Psoas muscle (tissue), 8 donors: ENCODE results near the gene KRTCAP3. TPM values are rescaled to one million over a fixed set of nuclear protein-coding genes. Genes with fewer than 3 reads are reported as not detected.

ENCODE experiments used
- ATAC-seq, 4 donors: fragments of 200-7000 bp; cut with Tn5 transposase; one replicate each; pipeline ENCODE4 v1.9.1; 2020; ENCODE audit warnings: moderate library complexity in 3 of 4, mild to moderate bottlenecking in 2 of 4
- DNase-seq, 2 donors: peaks; one replicate each; pipeline ENCODE4 v3.0.0-alpha.2; 2020
- H3K27ac ChIP-seq: fragments of 200-600 bp; one replicate; pipeline ENCODE4 v1.8.0; 2022
- H3K27me3 ChIP-seq, 3 donors: fragments of 200-600 bp in 1 of 3; one replicate each; pipeline versions ENCODE4 v1.6.1 to v1.8.0; 2013 to 2022; ENCODE audit warnings: low read length in 2 of 3, mild to moderate bottlenecking in 2 of 3, moderate library complexity in 1 of 3; ENCODE audit not compliant: insufficient read depth in 3 of 3
- H3K36me3 ChIP-seq, 2 donors: fragments of 200-600 bp in 1 of 2; one replicate each; pipeline versions ENCODE4 v1.6.1 to v1.8.0; 2013 to 2022; ENCODE audit warnings: low read depth in 1 of 2, mild to moderate bottlenecking in 1 of 2, moderate library complexity in 1 of 2; ENCODE audit not compliant: insufficient read depth in 1 of 2
- H3K4me1 ChIP-seq: fragments of 200-600 bp; one replicate; pipeline ENCODE4 v1.8.0; 2022
- H3K4me3 ChIP-seq: fragments of 200-600 bp; one replicate; pipeline ENCODE4 v1.8.0; 2022; ENCODE audit warnings: mild to moderate bottlenecking
- H3K9me3 ChIP-seq: fragments of 200-600 bp; one replicate; pipeline ENCODE4 v1.8.0; 2022
- CTCF ChIP-seq: fragments of 200-600 bp; IDR thresholded peaks from one replicate; pipeline ENCODE4 v1.8.0; 2022; ENCODE audit warnings: antibody characterized with exemption
- WGBS, 3 donors: extraction: QIAGEN DNeasy Blood & Tissue Kit; methylation state at CpG; one replicate each; pipeline versions ENCODE4 v1.1.6 to v1.1.7; 2013; 5-methylcytosine and 5-hydroxymethylcytosine counted together
- intact Hi-C, 2 donors: fragments of 100-400 bp; cut with DNase I; formaldehyde crosslinking; loops; one replicate each; pipeline versions ENCODE4 v1.11.0 to v1.14.2; 2022
- polyA plus RNA-seq, 3 donors: library from polyadenylated mRNA; stranded (reverse); fragments of 200-250 nt; gene quantifications; one replicate each; pipeline ENCODE4 v1.2.3, GENCODE V29; 2013
- total RNA-seq, 4 donors: library from RNA; stranded (reverse); fragmentation: NEBNext Ultra II Directional in 2 of 4; extraction: Animal tissue kit (Norgen Biotek cat#: 25700) in 2 of 4; gene quantifications; one replicate each; pipeline versions ENCODE4 v1.2.1 to v1.2.4, GENCODE V29; 2021 to 2023
- donor health status: healthy with polysubstance abuse.
- donor health status: DM: no; HTN: no; CAD: no; lungs with moderate emphysema.
- donor health status: Bipolar disorder and iron deficiency.
- donor health status: healthy.
- donor health status: DM: yes; HTN: yes; CAD: no.
- donor health status: DM: no; HTN: no; CAD: no.
- donor health status: DM: no; HTN: no; CAD: no.
- donor health status: DM: yes; HTN: yes; CAD: no.

KRTCAP3 gene
- total and polyA plus RNA-seq, 7 donors = 0.26 to 2.2 (median 1.6) TPM; not detected in 1

GRCh38 chr2:27446057-27446456 lies 3.9 kb downstream of the KRTCAP3 start:
- DNase-seq (no peak), ATAC-seq (no peak)
- H3K36me3 ChIP-seq = peaks cover 10 to 78% of the 10 kb centered on the region in 2 donors
- H3K27me3 ChIP-seq = no peaks in the 10 kb centered on the region
- TF ChIP-seq CTCF = no peak
- H3K27ac ChIP-seq = no peak overlapping the region
- H3K4me1 ChIP-seq = peaks cover 15% of the 10 kb centered on the region
- 62 to 80% (median 77%) methylated on average over 3 of the region's 3 CpGs for WGBS, 3 donors
- no peak overlapping the region for H3K4me3 ChIP-seq
- intact Hi-C loops = no loop called here
- no peaks in the 10 kb centered on the region for H3K9me3 ChIP-seq

- 60 to 98% (median 81%) methylated on average over 3 of the region's 3 CpGs for WGBS, 3 donors
- DNase-seq (no peak), ATAC-seq (no peak)
- intact Hi-C loops = no loop called here
- no peaks in the 10 kb centered on the region for H3K27me3 ChIP-seq
- H3K27ac ChIP-seq = no peak overlapping the region
- no peaks in the 10 kb centered on the region for H3K4me1 ChIP-seq
- TF ChIP-seq CTCF = no peak
- H3K9me3 ChIP-seq = no peaks in the 10 kb centered on the region
- peaks cover 14 to 87% of the 10 kb centered on the region in 2 donors for H3K36me3 ChIP-seq
- no peak overlapping the region for H3K4me3 ChIP-seq
These were observed 6.2 kb downstream of the KRTCAP3 start for GRCh38 chr2:27448381-27448780.

- H3K27me3 ChIP-seq = no peaks in the 10 kb centered on the region
- 45 to 94% (median 53%) methylated on average over 1 of the region's 1 CpG for WGBS, 3 donors
- H3K4me1 ChIP-seq = no peaks in the 10 kb centered on the region
- H3K4me3 ChIP-seq = no peak overlapping the region
- H3K9me3 ChIP-seq = no peaks in the 10 kb centered on the region
- H3K27ac ChIP-seq = no peak overlapping the region
- intact Hi-C loops = no loop called here
- ATAC-seq (no peak), DNase-seq (no peak)
- H3K36me3 ChIP-seq = peaks cover 15 to 92% of the 10 kb centered on the region in 2 donors
- no peak for TF ChIP-seq CTCF
These were observed 8.9 kb downstream of the KRTCAP3 start for GRCh38 chr2:27451095-27451494.

GRCh38 chr2:27453968-27454367 lies 11.8 kb downstream of the KRTCAP3 start:
- 86 to 93% (median 91%) methylated on average over 7 of the region's 7 CpGs for WGBS, 3 donors
- Histone ChIP-seq H3K9me3 (no peaks in the 10 kb centered on the region), H3K27me3 (no peaks in the 10 kb centered on the region), H3K4me3 (no peak overlapping the region), H3K36me3 (peaks cover 10 to 99% of the 10 kb centered on the region in 2 donors), H3K27ac (no peak overlapping the region), H3K4me1 (no peaks in the 10 kb centered on the region)
- DNase-seq = no peak
- no peak for TF ChIP-seq CTCF
- intact Hi-C loops = no loop called here
- no peak for ATAC-seq

- H3K27ac ChIP-seq = no peak overlapping the region
- WGBS, 3 donors = 56 to 65% (median 63%) methylated on average over 8 of the region's 8 CpGs
- peaks cover 2 to 65% of the 10 kb centered on the region in 2 donors for H3K36me3 ChIP-seq
- DNase-seq (no peak), ATAC-seq (peak in 1 of 4 donors; percentile 19)
- H3K4me3 ChIP-seq = no peak overlapping the region
- intact Hi-C loops = no loop called here
- H3K4me1 ChIP-seq = no peaks in the 10 kb centered on the region
- H3K27me3 ChIP-seq = no peaks in the 10 kb centered on the region
- no peaks in the 10 kb centered on the region for H3K9me3 ChIP-seq
- no peak for TF ChIP-seq CTCF
These were observed 18.9 kb downstream of the KRTCAP3 start for GRCh38 chr2:27461118-27461517.
